NCI-H226 (cell line): ENCODE data around the gene NOCT.
A peak's percentile ranks its signal among the peaks of the same experiment; 100 is the strongest.
"Not testable (repeated sequence)": the region's sequence is repeated elsewhere in the genome, so short reads cannot be mapped to it uniquely, and the experiment has no call there.

ENCODE experiments used
- DNase-seq: peaks from one replicate; pipeline ENCODE4 v3.0.0-alpha.2; 2015

Gene NOCT

GRCh38 chr4:139011225-139011950 is 4.2 kb upstream of the NOCT start:
- DNase-seq, result no peak

DNA sequence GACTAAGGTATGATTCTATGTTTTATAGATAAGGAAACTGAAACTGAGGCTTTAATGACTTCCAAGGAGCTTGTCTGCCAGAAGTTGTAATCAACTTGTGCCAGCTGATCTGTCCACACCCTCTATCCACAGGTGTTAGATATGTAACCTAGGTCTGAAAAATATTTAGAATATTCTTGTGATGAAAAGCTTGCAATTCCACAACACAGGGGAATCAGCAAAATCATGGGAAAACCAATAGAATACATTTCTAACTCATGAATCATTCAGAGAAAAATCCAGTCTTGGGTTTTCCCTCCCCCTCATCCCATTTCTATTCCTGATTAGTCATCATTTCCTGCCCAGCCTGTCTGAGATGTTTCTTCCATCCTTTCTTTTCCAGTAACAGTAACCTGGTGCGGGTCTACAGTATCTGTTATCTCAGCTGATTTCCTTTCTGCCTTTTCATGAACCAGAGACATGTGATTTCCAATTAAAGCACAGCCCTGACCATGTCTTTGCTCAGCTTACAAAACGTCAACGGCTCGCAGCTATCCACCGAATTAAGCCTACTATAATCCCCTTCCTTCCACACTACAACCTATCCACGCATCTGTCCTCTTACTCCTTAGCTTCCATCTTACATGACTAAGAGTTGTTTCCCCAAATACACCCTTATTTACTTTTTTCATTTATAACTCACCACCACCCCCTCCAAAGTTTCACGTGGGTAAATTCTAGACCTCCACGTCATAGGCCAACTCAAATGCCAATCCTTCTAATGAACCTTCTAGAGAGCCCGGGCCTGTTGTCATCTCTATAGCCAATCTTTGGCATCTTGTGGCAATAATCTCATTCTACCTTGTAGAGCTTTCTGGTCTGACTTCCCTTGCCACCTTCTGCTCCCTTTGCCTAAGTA is 961 bp upstream of the NOCT start:
- DNase-seq, result peak; percentile 91

DNA sequence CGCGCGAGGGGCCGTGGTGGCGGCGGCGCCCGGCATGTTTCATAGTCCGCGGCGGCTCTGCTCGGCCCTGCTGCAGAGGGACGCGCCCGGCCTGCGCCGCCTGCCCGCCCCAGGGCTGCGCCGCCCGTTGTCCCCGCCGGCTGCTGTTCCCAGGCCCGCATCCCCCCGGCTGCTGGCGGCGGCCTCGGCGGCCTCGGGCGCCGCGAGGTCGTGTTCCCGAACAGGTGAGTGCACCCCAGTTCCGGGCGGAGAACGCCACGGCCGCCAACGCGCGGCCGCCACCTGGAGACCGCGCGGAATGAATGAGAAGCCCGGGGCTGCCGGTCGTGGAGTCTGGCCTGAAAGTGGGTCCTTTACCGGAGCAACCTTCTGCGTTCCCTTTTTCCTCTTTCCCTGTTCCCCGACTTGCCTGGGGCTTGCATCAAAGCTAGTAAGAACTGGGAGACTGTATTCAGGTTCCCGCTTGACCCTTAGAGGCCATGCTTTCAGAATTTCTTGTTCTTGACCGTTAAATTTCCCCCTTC is 429 bp downstream of the NOCT start:
- DNase-seq, result no peak

- no peak for DNase-seq
These were observed 2.3 kb downstream of the NOCT start for GRCh38 chr4:139017861-139018260.

DNA sequence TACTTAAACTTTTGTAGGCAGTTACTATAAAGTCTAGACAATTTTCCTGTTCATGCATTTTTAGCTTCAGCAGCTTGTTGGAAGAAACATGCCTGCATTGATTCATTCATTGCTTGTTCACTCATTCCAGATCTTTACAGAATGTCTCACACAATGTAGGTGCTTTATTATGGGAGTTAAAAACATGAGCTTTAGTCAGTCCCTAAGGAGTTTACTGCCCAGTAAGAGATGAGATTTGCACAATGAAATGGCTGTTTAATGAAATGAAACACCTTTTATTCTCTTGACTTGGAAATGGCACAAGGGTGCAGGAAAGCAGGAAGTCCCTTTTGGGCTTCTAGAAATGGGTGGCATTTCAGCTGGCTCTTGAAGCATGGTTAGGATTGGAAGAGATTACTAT is 2.9 kb downstream of the NOCT start:
- no peak for DNase-seq

DNA sequence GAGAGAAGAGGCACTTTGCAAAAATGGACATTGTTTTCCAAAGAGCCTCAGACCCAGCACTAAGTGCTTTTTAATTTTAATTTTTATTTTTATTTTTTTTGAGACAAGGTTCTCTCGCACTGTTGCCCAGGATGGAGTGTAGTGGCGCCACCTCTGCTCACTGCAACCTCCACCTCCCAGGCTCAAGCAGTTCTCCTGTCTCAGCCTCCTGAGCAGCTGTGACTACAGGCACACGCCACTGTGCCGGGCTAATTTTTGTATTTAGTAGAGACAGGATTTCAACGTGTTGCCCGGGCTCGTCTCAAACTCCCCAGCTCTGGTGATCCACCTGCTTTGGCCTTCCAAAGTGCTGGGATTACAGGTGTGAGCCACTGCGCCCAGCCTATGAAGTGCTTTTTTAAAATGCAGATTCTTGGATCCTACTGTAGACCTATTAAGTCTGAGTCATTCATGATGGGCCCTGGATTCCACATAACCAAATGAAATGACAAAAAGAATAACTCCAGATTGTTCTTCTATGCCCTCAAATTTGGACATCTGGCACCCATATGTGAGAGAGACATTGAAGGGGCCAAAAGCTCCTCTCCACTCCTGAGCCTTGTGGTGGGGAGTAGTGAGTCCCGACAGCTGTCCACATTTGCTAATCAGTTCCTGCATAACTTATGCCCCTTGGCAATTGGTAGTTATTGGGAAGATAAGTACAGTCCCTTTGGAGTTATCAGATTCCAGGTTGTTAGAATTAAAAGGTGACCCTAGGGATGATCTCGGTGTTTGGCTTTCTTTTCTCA is 3.6 kb downstream of the NOCT start:
- DNase-seq, result no peak

GRCh38 chr4:139020384-139020783 is 4.8 kb downstream of the NOCT start:
- no peak for DNase-seq

DNA sequence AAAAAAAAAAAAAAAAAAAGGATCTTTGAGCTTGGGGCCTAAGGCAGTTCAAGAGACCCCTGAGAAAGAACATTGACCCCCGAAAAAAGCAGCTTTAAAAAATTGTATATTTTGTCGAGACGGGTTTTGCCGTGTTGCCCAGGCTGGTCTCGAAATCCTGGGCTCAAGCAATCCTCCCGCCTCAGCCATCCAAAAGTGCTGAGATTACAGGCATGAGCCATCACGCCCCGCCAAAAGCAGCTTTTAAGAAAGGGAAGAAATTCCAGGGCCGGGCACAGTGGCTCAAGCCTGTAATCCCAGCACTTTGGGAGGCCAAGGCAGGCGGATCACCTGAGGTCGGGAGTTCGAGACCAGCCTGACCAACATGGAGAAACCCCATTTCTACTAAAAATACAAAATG is 5.5 kb downstream of the NOCT start:
- not testable (repeated sequence) for DNase-seq

DNA sequence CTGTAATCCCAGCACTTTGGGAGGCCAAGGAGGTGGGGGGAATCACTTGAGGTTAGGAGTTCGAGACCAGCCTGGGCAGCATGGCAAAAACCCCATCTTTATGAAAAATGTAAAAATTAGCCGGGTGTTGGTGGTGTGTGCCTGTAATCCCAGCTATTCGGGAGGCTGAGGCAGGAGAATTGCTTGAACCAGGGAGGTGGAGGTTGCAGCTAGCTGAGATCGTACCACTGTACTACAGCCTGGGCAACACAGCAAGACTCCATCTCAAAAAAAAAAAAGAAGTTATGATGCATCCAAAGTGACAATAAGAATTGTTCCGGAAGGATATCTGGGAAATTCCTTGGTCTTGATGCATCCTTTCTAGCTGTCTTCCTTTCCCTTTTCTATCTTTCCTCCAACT is 7.3 kb downstream of the NOCT start:
- DNase-seq, result no peak

DNA sequence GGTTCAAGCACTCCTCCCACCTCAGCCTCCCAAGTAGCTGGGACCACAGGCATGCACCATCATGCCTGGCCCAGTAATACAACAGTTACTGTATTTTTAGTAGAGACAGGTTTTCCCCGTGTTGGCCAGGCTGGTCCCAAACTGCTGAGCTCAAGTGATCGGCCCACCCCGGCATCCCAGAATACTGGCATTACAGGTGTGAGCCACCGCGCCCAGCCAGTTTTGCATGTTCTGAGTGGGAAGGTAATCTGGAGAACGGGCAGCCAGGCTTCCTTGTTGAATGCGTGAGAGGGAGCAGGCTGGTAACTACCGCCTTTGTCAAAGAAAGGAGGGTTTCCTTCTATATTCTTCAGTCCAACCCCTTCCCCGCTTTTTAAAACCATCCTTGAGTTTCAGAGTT is 9.1 kb downstream of the NOCT start:
- DNase-seq, result no peak

DNA sequence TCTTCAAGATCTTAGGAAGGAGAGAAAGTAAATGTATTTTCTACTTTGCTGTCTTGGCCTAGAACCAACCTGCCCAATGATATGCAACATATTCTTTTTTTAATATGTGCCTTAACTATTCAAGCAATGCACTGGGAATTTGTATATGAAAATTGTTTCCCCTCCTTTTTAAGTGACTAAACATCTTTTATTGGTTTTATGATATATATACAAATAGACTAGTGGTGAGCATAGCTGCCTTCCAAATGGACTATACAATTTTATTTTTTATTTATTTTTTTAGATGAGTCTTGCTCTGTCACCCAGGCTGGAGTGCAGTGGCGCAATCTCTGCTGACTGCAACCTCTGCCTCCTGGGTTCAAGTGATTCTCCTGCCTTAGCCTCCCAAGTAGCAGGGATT is 10.3 kb downstream of the NOCT start:
- no peak for DNase-seq

- no peak for DNase-seq
These were observed 12.2 kb downstream of the NOCT start for GRCh38 chr4:139027776-139028175.

DNA sequence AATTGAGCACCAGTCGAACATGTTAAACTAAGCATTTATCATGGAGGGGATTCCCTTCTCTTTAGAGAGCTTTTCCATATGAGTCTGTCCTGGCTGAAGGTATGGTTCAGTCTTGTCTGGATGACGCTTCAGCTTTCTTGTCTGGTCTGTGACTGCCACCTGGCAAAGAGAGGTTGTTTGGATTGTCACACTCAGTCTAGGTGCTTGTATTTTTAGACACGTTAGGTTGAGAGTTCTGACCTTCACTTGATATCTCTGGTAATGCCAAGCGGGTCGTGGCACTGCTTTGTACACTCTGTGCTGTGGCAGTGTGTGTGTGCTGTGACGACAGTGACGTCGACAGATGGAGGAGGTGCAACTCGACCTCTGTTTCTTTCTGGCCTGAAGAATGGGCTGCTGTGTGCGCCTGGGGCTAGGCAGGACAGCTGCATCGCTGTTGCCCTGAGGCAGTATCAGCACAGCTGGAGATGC is 12.6 kb downstream of the NOCT start:
- DNase-seq, result no peak

GRCh38 chr4:139029866-139030363 is 14.3 kb downstream of the NOCT start:
- DNase-seq, result not testable (repeated sequence)

- peak; percentile 17 for DNase-seq
These were observed 15.1 kb downstream of the NOCT start for GRCh38 chr4:139030614-139031235.

DNA sequence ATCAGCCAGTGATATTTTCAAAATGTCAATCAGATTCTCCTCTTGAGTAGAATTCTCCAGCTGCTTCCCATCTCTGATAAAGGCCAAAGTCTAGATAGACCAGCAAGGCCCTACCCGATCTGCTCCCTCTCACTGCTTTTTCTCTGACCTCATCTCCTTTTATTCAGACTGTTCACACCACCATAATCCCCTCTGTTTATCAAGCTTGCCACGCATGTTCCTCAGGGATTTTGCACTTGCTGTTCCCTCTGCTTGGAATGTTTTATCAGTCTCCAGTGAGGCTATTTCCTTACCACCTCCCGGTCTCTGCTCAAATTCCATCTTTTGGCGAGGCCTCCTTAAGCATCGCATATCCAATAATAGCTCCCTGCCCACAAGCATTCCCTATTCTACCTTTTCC is 20.1 kb downstream of the NOCT start:
- DNase-seq, result no peak

DNA sequence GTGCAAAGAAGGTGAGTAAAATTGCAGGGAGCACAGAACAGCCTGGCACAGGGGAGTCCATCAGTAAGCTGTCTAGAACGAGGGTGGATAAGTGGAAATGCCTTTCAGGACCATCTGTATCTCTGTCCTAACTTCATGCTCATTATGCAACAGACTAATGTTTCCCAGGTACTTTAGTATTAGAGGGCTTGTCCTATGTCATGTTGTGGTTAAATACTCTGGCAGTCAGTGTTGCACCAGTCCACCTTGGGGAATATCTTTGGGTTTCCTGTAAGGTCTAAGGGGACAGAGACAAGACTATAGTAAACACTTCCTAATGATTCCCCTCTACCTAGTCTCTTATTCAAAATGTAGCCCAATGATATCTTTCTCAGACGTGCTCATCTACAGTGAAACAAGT is 21.3 kb downstream of the NOCT start:
- no peak for DNase-seq

- no peak for DNase-seq
These were observed 23.4 kb downstream of the NOCT start for GRCh38 chr4:139038874-139039443.

GRCh38 chr4:139042981-139043460 is 27.4 kb downstream of the NOCT start:
- DNase-seq, result no peak

DNA sequence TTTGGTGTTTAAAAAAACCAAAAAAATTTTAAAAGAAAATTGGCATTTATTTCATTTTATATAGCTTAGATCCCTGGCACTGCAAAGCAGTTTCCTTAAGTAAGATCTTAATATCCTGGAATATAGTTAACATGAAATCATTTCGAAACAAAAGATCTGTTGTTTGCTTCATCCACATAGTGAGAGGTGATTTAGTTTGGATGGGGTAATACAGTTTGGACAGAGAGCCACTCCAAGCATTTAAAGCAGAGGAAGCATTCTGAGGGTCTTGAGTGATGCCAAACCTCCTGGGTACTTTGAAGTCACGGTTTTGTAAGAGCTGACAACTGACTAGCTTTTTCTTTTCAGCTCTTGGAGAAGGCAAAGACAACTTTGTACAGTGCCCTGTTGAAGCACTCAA is 28.7 kb downstream of the NOCT start:
- no peak for DNase-seq

- DNase-seq, result no peak
These were observed 32.4 kb downstream of the NOCT start for GRCh38 chr4:139048026-139048425.

GRCh38 chr4:139050446-139050845 is 34.9 kb downstream of the NOCT start:
- no peak for DNase-seq
